HG03354 (cell line): Measurements from ENCODE around the gene LIPH.

Experiments
- ATAC-seq: cut with Tn5 transposase; IDR thresholded peaks from one replicate; pipeline ENCODE4 v1.9.1; 2021; ENCODE audit warnings: mild to moderate bottlenecking; ENCODE audit not compliant: unreplicated experiment, poor library complexity, severe bottlenecking

The LIPH gene

GRCh38 chr3:185549651-185550111 lies 2.7 kb downstream of the LIPH start:
- no peak for ATAC-seq

GRCh38 chr3:185549122-185549521 lies 3.3 kb downstream of the LIPH start:
- ATAC-seq, result no peak

GRCh38 chr3:185540695-185541094 lies 11.7 kb downstream of the LIPH start:
- no peak for ATAC-seq

- no peak for ATAC-seq
These were observed 12.5 kb downstream of the LIPH start for GRCh38 chr3:185539934-185540333.

- peak; percentile 99 for ATAC-seq
These were observed 14.9 kb downstream of the LIPH start for GRCh38 chr3:185537369-185537970.

GRCh38 chr3:185534511-185534910 lies 17.9 kb downstream of the LIPH start:
- ATAC-seq, result no peak

- no peak for ATAC-seq
These were observed 19.5 kb downstream of the LIPH start for GRCh38 chr3:185532901-185533300.

GRCh38 chr3:185530856-185531255 lies 21.5 kb downstream of the LIPH start:
- no peak for ATAC-seq

GRCh38 chr3:185528532-185528931 lies 23.9 kb downstream of the LIPH start:
- no peak for ATAC-seq

GRCh38 chr3:185527364-185527763 lies 25.0 kb downstream of the LIPH start:
- ATAC-seq, result no peak

GRCh38 chr3:185526349-185526951 lies 25.9 kb downstream of the LIPH start:
- ATAC-seq, result no peak

- ATAC-seq, result no peak
These were observed 30.8 kb downstream of the LIPH start for GRCh38 chr3:185521349-185522138.

GRCh38 chr3:185519021-185519420 lies 33.4 kb downstream of the LIPH start:
- no peak for ATAC-seq

GRCh38 chr3:185517387-185518130 lies 34.8 kb downstream of the LIPH start:
- ATAC-seq, result no peak

- no peak for ATAC-seq
These were observed 40.7 kb downstream of the LIPH start for GRCh38 chr3:185511711-185512110.

GRCh38 chr3:185508335-185508991 lies 43.9 kb downstream of the LIPH start:
- no peak for ATAC-seq

GRCh38 chr3:185507883-185508282 lies 44.5 kb downstream of the LIPH start:
- ATAC-seq, result no peak

- no peak for ATAC-seq
These were observed 47.8 kb downstream of the LIPH start for GRCh38 chr3:185504636-185505035.

GRCh38 chr3:185503521-185503920 lies 48.9 kb downstream of the LIPH start:
- ATAC-seq, result no peak

GRCh38 chr3:185502987-185503386 lies 49.4 kb downstream of the LIPH start:
- no peak for ATAC-seq
